HG03457 (cell line): ENCODE results near the gene ST3GAL3.
"Not testable (repeated sequence)": the region's sequence is repeated elsewhere in the genome, so short reads cannot be mapped to it uniquely, and the experiment has no call there.

ENCODE experiments used
- ATAC-seq: cut with Tn5 transposase; IDR thresholded peaks from one replicate; pipeline ENCODE4 v1.9.1; 2021; ENCODE audit warnings: moderate number of reproducible peaks; ENCODE audit not compliant: unreplicated experiment

The ST3GAL3 gene

DNA sequence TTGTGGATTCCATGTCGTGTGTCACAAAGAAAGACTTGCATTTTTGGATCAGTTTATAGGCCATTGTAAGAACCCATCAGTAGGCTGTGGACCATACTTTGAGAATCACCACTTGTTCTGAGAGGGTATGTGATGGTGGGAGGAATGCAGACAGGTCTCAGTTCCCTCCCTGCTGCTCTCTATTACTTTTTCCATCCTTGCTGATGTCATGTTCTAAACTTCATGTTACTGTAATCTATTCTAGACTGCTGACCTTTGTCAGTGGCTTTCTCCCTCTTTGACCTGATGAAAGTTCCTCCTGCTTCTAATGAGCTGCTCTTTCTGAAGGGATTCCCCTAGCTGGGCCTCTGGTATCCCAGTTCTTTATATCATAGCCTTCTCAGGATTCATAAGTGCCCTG is 46.1 kb downstream of the ST3GAL3 start:
- ATAC-seq = no peak

DNA sequence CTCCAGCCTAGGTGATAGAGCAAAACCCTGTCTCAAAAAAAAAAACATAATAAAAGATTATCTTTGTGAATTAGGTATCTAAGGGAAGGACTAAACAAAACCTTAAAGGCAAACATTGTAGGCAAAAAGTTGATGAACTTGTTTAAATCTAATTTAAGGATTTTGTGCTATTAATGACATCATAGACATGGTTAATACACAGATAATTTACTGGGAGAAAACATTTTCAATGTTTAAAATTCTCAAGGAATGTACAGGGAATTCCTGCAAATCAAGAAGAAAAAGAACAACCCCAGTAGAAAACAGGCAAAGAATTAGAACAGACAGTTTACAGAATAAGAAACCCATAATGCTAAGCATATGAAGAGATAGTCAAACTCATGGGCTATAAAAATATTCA is 47.6 kb downstream of the ST3GAL3 start:
- no peak for ATAC-seq

DNA sequence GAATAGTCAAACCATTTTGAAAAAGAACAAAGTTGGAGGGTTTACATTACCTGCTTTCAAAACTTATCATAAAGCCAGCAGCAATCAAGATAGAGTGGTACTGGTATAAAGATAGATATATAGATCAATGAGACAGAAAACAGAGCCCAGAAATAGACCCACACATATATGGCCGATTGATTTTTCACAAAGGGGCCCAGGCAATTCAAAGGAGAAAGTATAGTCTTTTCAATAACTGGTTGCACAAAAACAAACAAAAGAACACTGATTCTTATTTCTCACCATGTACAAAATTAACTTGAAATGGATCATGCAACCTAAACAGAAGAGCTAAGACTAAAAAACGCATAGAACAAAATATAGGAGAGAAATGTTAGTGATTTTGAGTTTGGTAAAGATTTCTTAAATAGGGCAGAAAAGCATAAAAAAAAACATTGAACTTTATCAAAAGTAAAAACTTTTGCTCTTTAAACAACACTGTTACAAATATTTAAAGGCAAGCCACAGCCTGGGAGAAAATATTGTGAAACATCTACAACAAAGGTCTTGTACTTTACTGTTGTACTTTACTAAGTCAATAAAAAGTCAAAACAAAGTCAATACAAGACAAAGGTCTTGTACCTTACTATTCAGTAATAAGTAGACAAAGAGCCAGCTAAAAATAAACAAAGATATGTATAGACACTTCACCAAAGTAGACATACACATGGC is 50.2 kb downstream of the ST3GAL3 start:
- ATAC-seq = no peak

DNA sequence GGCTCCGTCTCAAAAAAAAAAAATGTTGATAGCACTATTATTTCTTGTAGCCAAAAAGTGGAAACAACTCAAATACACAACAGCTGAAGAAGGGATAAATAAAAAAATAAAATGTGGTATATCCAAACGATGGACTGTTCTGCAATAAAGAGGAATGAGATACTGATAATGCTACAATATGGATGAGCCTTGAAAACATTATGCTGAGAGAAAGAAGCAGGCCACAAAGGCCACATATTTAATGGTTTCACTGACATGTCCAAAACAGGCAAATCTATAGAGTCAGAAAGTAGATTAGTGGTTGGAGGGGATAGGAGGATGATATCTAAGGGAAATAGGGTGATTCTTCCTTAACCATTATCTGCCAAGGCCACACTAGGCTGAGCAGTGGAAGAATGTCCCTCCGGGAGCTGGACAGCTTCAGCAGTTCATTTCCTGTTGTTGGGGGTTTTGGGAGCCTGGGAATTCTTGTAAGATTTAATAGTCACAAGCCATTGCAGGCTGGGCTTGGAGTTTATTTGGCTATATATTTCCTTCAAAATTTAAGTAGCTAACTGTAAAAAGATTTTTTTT is 53.5 kb downstream of the ST3GAL3 start:
- ATAC-seq = no peak

DNA sequence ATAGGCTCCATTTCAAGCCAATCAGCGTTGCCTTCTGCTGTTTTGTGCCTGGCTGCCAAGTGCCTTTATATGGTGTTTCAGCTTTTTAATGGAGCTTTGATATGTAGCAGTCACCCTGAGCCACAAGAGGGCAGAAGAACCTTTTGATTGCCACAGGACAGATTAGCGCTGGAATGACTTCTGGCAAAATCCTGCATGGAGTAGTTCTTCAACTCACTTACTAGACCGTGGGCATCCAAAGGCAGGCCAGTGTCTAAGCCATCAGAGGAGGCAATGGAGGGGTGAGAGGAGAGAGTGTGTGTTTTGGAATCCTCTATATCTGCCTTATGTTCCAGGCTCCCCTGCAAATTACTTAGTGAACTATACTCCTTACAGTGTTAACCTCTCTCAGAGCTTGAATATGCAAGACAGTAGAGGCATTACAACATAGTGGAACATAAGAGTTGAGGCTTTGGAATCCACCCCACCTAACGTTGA is 56.2 kb downstream of the ST3GAL3 start:
- ATAC-seq = no peak

DNA sequence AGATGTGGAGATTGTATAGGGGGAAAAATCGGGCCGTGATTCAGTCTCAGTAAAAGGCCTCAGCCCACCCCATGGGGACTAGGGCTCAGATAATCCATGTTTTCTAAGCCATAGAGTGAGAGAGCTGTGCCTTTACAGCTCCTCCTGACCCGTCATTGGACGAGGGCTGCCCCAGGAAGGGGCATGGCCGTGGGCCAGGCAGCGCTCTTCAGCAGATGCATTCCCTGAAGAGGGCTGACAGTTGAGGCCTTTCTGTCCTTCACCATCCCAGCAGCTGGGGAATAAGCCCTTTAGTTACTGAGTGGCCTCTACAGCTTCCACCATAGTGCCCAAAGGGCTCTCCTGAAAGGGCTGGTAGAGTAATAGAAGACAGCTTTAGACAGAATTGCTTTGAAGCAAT is 57.2 kb downstream of the ST3GAL3 start:
- ATAC-seq = no peak

DNA sequence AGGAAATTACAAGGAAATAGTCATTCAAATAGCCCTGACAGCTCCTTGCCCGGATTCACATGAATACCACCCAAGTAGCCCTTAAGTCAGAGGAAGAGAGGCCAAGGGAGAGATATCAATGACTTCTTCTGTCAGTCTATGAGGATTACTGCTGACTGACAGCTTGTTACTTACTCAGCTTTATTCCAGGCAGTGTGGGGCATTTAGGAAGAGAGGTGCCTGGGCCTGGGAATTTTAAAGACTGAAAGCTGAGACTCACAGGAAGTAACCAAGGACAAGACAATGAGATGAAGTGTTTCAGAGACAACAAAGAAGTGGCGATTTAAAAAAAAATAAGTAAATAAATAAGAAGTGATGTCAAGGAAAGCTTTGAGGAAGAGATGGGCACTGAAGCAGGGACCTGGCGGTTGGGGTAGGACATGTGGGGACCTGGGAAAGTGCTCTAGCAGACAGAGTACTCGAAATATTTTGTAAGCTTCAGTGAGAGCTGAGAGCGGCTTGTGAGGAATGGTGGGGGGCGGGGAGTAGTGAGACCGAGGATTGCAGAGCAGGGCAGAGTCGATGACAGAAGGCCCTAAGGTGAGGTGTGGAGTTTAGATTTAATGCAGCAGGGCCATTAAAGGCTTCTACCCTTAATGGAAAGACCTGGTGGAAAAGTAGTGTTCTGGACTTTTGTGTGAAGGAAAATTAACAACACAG is 58.9 kb downstream of the ST3GAL3 start:
- ATAC-seq = no peak

DNA sequence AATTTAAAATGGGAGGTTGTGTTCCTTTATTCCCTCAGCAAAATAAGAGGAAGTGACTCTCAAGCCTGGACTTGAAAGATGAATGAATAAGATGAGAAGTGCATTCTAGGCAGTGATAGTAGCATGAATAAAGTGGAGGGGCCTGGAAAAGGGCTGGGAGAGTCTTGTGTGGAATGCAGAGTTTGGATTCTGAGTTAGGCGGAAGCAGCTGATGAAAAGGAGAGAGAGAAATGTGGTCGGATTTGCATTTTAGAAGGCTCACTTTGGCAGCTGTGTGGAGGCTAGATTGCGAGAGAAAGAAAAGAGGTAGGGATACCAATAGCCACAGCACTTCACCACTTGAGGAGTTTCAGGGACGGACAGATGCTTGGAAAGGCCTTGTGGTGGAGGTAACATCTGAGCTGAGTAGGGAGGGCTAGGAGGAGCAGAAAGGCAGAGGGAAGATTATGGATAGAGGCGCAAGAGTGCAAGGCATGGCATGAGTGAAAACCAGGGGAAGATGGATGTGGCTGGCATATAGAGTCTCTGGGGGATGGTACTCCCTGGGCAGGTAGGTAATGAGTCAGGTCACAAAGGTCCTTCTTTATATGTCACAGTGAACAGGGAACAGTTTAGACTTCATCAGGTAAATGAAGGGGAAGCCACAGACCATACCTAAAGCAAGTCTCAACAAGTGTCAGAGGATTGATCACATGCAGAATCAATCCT is 59.6 kb downstream of the ST3GAL3 start:
- no peak for ATAC-seq

DNA sequence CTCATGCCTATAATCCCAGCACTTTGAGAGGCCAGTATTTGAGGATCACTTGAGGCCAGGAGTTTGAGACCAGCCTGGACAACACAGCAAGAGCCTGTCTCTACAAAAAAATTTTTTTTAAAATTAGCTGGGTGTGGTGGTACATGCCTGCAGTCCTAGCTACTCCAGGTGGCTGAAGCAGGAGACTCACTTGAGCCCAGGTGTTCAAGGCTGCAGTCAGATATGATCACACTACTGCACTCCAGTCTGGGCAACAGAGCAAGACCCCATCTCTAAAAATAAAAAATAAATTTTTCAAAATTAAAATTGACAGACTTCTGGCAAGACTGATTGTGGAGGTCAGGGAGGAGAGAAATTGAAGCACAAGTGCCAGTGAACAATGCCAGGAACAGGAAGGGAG is 60.8 kb downstream of the ST3GAL3 start:
- ATAC-seq = no peak

DNA sequence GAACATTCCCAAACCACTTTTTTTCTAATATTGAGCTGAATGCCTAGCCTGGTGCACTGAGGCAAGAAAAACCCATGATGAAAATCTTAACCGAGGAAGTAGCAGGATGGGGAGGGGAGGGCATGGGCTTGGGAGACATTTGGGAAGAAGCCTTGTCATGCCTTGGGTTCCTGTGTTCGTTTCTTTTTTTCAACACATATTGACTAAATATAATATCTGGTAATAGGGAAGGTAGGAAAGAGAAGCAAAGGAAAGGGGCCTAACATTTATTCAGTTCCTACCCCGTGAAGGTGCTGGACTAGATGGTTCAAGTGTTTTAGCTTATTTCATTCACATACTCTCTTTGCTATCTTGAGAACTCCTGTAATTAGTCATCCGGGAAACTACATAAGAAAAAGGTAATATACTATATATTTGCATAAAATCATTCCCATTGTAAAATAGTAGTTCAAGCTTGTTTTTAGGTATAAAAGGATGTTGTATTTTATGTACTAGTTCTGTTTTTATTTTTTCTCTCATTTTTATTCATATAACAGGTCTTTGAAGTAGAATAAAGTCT is 62.1 kb downstream of the ST3GAL3 start:
- ATAC-seq = no peak

DNA sequence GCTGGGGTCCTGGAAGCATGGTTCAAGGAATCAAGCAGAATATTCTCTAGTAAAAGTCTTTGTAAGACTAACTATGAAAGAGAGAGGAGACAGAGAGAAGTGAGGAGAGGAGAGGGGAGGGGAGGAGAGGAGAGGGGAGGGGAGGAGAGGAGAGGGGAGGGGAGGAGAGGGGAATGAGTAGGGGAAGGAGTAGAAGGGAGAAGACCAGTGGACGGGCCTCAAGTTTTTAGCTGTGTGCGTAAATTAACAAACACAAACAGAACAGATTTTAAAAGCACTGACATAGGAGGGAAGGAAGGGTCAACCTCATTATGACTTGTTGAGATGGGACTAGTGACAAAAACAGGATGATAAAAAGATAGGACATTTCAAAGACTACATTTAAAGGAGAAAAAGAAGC is 62.8 kb downstream of the ST3GAL3 start:
- ATAC-seq = no peak

DNA sequence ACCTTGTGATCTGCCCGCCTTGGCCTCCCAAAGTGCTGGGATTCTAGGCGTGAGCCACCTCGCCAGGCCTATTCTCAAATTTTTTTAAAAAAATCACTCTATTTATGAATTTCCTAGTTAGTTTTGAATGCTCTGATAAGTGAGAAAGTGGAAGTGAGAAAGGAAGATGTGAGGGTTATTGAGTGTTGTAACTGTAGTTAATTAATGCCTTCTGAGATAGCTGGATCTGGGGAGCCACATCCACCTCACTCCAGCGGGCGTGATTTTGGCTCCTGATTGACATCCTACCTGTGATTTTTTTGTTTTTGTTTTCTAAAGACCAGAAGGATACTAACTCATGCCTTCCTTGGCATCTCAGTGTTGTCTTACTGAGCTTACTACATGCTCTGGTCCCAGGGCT is 65.6 kb downstream of the ST3GAL3 start:
- ATAC-seq = no peak

DNA sequence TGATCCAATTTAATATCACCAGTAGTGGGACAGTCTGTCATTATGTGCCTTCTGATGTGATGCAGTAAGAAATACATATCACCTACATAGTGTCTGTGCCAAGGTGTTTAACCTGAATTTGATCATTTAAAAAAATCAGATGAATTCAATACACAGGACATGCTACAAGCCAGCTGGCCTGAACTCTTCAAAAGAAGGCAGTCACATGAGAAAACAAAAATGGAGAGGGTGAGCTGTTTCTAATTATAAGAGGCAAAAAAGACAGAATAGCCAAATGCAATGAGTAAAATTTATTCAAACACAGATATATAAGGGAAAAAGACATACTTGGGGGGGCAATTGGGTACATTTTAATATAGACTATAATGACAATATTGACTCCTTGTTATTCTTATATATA is 66.5 kb downstream of the ST3GAL3 start:
- ATAC-seq = no peak

DNA sequence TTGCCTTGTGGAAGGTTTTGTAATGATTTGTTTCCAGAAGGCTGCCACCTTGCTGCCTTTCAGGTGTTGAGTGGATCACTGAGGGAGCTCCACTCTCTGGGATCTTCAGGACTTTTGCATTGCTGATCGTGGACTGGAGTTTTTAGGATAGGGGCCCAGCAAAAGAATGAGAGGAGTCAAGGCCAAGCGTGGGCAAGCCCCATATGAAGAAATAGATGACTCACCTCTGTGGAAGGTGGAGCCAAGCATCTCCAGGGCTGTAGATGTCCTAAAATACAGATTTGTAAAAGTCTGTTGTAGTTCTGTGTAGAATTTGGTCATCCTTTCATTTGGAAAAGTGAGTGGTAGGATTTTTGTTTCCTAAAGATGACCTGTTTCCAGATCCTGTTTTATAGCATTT is 67.0 kb downstream of the ST3GAL3 start:
- no peak for ATAC-seq

DNA sequence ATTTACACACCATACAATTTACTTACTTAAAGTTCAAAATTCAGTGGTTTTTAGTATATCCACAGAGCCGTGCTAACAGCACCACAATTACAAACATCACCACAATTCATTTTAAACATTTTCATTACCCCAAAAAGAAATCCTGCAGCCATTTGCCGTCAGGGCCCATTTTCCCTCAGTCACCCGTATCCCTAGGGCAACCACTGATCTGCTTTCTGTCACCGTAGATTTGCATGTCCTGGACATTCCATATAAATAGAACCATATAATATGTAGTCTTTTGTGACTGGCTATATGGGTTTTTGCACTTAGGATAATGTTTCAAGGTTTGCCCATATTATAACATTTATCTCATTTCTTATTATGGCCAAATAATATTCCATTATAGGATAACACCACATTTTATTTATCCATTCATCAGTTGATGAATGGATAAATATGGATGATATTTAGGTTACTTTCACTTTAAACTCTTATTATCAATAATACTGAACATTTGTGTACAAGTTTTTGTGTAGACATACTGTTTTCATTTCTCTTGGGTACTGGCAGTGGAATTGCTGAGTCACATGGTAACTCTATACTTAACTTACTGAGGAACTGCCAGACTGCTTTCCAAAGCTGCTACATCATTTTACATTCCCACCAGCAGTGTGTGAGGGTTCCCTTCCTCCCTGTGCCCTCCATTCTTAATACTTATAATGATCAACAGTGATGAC is 68.9 kb downstream of the ST3GAL3 start:
- no peak for ATAC-seq

DNA sequence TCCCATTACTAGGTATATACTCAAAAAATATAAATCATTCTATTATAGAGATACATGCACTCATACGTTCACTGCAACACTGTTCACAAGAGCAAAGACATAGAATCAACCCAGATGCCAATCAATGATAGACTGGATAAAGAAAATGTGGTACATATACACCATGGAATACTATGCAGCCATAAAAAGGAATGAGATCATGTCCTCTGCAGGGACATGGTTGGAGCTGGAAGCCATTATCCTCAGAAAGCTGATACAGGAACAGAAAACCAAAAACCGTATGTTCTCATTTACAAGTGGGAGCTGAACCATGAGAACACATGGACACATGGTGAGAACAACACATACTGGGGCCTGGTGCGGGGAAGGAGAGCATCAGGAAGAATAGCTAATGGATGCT is 70.6 kb downstream of the ST3GAL3 start:
- ATAC-seq = not testable (repeated sequence)

DNA sequence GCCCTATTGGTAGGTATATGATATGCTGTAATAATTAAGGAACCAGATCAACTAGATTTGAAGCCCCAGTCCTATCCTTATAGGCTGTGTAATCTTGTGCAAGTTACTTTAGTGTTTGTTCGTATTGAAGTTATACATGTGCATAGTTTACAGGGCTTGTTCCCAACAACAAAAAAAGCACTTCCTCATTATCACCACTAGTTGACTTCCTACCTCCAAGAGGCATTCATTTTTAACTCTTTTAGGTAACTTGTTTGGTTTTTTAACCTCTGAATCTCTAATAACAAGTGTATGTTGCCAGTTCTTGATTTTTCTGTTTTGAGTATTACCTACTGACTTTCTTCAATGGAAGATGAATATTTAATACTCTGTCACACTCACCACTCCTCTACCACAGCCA is 71.9 kb downstream of the ST3GAL3 start:
- ATAC-seq = no peak

DNA sequence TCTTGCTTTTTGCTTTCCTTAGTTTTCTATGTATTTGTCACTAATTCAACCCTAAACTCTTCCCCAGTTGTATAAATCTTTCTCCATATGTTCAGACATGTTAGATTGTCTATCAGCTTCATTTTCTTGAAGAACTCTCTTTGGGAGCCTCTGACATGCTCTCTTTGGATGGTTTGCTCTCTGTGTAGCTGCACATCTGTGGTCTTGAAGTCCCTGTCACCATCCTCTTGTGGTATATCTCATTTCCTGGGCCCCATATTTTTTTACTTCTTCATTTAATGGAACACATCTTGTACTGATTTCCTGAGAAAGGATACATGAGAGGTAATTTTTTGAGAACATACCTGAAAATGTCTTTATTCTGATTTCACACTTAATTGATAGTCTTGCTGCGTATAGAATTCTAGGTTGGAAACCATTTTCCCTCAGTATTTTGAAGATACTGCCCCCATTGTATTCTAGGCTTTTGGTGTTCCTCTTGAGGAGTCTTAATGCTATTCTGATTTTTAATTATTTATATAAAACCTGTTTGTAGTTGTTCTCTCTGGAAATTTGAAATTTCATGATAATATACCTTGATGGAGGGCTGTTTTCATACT is 72.6 kb downstream of the ST3GAL3 start:
- no peak for ATAC-seq

DNA sequence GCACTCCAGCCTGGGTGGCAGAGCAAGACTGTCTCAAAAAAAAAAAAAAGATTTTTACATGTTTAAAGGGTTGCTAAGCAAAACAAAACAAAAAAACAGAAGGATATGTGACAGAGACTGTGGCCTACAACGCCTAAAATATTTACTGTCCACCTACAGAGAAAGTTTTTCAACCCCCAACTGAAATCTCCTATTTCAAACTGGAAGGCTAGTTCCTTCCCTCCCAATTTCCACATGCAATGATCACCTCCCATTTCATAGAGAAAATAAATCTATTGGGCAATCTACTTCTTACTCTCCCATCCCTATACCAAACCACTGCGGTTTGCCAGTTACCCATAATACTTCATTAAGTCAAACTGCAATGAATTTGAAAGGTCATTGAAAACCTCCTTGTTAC is 74.2 kb downstream of the ST3GAL3 start:
- no peak for ATAC-seq

DNA sequence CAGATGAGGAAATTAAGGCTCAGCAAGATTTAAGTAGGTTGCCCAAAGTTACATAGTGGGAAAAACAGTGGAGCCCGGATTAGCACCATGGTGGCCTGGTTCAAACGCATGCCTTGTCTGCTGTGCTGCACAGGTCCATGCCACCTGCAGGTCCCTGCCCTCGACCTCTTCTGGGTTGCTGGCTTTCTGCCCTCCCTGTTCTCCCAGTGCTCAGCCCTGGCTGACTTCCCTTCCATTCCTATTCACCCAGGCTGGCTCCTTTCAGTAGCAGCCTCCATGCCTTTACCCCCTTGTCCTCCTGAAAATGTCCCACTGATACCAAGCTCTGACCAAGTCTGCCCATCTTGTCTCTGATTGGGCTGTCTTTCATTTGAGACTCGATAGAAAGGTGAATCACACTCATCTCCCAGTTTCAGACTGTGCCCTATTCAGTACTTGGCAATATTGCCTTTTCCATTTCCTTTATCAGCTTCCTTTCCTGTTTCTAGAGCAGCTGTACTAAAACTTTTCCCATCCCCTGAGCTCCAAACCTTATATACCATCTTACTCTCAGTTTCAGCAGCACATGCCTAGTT is 75.8 kb downstream of the ST3GAL3 start:
- no peak for ATAC-seq
